ENCODE data around the gene RPH3AL. TPM values are rescaled to one million over a fixed set of nuclear protein-coding genes. Genes with fewer than 3 reads are reported as not detected.

RPH3AL gene
- total and polyA plus RNA-seq, 10 of the 15 experiments (the other 5 are each of a cell fraction or from before 2014, with no cell fraction given): 0.04 to 1.2 (median 0.47) TPM; not detected in 2

GRCh38 chr17:193841-194806, 158.5 kb downstream of the RPH3AL start:
- Histone ChIP-seq H3K27ac (ENCODE audit: control insufficient read depth, insufficient read depth) (no peak overlapping the region), H3K4me2 (ENCODE audit: control insufficient read depth, insufficient read depth) (no peak overlapping the region), H3K4me3 (no peak overlapping the region), H2AFZ (ENCODE audit: control insufficient read depth, low read depth, low read length) (no peak overlapping the region), H4K20me1 (ENCODE audit: control insufficient read depth, insufficient read depth) (no peaks in the 10 kb centered on the region; the same call in 1 of the 2 replicates), H3K9ac (ENCODE audit: control insufficient read depth, insufficient read depth, low read length) (no peak overlapping the region), H3K27me3 (replicated peaks in 1 of 2; ENCODE audit: control insufficient read depth in 2 of 2, insufficient read depth in 2 of 2, low read length in 1 of 2) (peaks cover 2 to 5% of the 10 kb centered on the region in 2 experiments; a peak in 2 of 4 replicates), H3K4me1 (ENCODE audit: control insufficient read depth, insufficient read depth, low read length) (no peaks in the 10 kb centered on the region), H3K79me2 (ENCODE audit: control insufficient read depth, insufficient read depth, low read length) (no peaks in the 10 kb centered on the region), H3K36me3 (ENCODE audit: control insufficient read depth in 2 of 2, insufficient read depth in 2 of 2, low read length in 1 of 2) (no peaks in the 10 kb centered on the region), H3K9me3 (replicated peaks; ENCODE audit: control insufficient read depth, insufficient read depth, low read length) (no peaks in the 10 kb centered on the region; the same call in 2 of the 3 replicates)
- ChIA-PET CTCF (no interaction called here), RAD21 (ENCODE audit: unreplicated experiment) (no interaction called here), SMC1A (ENCODE audit: uncharacterized antibody, unreplicated experiment) (interaction anchor here (0.6 kb wide), 1 partner anchor 506 kb away, joined by 3 read pairs; no protein-coding TSS in a partner anchor), POLR2A (no interaction called here)
- WGBS (ENCODE audit: insufficient coverage, insufficient replicate concordance, low lambda C conversion rate, missing lambda C conversion rate): 47% methylated on average over 29 of the region's 31 CpGs
- intact Hi-C loops (cut with micrococcal nuclease; ENCODE audit: unreplicated experiment): no loop called here
- DNase-seq (ENCODE audit: low read depth, low spot score): no peak
- no TSS peak for BruUV-seq (replicated peaks)
- in situ Hi-C loops (cut with MboI): no loop called here
- ATAC-seq: no peak
- no peak for FAIRE-seq
- TF ChIP-seq, protein P1, sequence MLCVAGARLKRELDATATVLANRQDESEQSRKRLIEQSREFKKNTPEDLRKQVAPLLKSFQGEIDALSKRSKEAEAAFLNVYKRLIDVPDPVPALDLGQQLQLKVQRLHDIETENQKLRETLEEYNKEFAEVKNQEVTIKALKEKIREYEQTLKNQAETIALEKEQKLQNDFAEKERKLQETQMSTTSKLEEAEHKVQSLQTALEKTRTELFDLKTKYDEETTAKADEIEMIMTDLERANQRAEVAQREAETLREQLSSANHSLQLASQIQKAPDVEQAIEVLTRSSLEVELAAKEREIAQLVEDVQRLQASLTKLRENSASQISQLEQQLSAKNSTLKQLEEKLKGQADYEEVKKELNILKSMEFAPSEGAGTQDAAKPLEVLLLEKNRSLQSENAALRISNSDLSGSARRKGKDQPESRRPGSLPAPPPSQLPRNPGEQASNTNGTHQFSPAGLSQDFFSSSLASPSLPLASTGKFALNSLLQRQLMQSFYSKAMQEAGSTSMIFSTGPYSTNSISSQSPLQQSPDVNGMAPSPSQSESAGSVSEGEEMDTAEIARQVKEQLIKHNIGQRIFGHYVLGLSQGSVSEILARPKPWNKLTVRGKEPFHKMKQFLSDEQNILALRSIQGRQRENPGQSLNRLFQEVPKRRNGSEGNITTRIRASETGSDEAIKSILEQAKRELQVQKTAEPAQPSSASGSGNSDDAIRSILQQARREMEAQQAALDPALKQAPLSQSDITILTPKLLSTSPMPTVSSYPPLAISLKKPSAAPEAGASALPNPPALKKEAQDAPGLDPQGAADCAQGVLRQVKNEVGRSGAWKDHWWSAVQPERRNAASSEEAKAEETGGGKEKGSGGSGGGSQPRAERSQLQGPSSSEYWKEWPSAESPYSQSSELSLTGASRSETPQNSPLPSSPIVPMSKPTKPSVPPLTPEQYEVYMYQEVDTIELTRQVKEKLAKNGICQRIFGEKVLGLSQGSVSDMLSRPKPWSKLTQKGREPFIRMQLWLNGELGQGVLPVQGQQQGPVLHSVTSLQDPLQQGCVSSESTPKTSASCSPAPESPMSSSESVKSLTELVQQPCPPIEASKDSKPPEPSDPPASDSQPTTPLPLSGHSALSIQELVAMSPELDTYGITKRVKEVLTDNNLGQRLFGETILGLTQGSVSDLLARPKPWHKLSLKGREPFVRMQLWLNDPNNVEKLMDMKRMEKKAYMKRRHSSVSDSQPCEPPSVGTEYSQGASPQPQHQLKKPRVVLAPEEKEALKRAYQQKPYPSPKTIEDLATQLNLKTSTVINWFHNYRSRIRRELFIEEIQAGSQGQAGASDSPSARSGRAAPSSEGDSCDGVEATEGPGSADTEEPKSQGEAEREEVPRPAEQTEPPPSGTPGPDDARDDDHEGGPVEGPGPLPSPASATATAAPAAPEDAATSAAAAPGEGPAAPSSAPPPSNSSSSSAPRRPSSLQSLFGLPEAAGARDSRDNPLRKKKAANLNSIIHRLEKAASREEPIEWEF (IDR thresholded peaks at IDR 0.05; ENCODE audit: insufficient replicate concordance, low read depth, low read length): no peak
- TF ChIP-seq ZNF217 (IDR thresholded peaks at IDR 0.05): no peak
- no peak for TF ChIP-seq NFYA (IDR thresholded peaks at IDR 0.05; ENCODE audit: borderline replicate concordance, low read depth, low read length)
- no peak for TF ChIP-seq HSF1 (IDR thresholded peaks at IDR 0.05; ENCODE audit: low read depth, low read length)
- no peak for TF ChIP-seq SUPT20H (IDR thresholded peaks at IDR 0.05; ENCODE audit: borderline replicate concordance, control insufficient read depth, low read depth, low read length)
- no peak for TF ChIP-seq SKIL (IDR thresholded peaks at IDR 0.05; ENCODE audit: low read depth, poor library complexity, severe bottlenecking)
- no peak for TF ChIP-seq IRF3 (IDR thresholded peaks at IDR 0.05)
- TF ChIP-seq MTA3 (IDR thresholded peaks at IDR 0.05; ENCODE audit: borderline replicate concordance, low read length): no peak
